Measurements from ENCODE around the gene ROPN1L.
A peak's percentile ranks its signal among the peaks of the same experiment; 100 is the strongest.
"Not testable (repeated sequence)": the region's sequence is repeated elsewhere in the genome, so short reads cannot be mapped to it uniquely, and the experiment has no call there.

ROPN1L gene

GRCh38 chr5:10441083-10441991 is at the start of gene ROPN1L:
Gene ROPN1L, plus strand, starts transcription at chr5:10441879. Its CDS starts 289 bp downstream, at chr5:10442168.
- peak within 1 kb of the TSS; percentile 70 for H3K4me3 ChIP-seq (ENCODE audit: low read depth, low read length)
- TF ChIP-seq, protein P1, sequence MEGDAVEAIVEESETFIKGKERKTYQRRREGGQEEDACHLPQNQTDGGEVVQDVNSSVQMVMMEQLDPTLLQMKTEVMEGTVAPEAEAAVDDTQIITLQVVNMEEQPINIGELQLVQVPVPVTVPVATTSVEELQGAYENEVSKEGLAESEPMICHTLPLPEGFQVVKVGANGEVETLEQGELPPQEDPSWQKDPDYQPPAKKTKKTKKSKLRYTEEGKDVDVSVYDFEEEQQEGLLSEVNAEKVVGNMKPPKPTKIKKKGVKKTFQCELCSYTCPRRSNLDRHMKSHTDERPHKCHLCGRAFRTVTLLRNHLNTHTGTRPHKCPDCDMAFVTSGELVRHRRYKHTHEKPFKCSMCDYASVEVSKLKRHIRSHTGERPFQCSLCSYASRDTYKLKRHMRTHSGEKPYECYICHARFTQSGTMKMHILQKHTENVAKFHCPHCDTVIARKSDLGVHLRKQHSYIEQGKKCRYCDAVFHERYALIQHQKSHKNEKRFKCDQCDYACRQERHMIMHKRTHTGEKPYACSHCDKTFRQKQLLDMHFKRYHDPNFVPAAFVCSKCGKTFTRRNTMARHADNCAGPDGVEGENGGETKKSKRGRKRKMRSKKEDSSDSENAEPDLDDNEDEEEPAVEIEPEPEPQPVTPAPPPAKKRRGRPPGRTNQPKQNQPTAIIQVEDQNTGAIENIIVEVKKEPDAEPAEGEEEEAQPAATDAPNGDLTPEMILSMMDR (IDR thresholded peaks at IDR 0.05; ENCODE audit: control insufficient read depth, extremely low read depth, insufficient read depth), result no peak
- no peak for DNase-seq (ENCODE audit: low read depth)

DNA sequence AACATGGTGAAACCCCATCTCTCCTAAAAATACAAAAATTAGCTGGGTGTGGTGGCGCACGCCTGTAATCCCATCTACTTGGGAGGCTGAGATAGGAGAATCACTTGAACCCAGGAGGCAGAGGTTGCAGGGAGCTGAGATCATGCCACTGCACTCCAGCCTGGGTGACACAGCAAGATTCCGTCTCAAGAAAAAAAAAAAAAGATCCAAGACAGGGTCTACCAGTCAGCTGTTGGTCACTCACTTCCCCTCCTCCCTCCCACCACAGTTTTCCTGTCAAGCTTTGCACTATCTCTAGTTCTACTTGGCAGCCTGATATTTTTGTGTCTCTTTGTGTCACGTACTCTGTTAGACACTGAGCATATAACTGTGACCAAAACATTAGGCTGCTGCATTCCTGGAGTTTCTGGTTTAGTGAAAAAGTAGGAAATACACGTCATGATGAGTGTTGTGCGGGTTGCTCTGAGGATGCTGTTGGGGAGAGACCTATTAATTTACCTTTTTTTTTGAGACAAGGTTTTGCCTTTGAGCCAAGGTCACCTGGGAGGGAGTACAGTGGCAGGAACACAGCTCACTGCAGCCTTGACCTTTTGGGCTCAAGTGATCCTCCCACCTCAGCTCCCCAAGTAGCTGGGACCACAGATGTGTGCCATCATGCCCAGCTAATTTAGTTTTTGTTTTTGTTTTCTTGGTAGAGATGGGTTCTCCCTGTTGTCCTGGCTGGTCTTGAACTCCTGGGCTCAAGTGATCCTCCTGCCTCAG is 48.9 kb upstream of the ROPN1L start:
- not testable (repeated sequence) for H3K4me3 ChIP-seq (ENCODE audit: low read depth, low read length); DNase-seq (ENCODE audit: low read depth)

DNA sequence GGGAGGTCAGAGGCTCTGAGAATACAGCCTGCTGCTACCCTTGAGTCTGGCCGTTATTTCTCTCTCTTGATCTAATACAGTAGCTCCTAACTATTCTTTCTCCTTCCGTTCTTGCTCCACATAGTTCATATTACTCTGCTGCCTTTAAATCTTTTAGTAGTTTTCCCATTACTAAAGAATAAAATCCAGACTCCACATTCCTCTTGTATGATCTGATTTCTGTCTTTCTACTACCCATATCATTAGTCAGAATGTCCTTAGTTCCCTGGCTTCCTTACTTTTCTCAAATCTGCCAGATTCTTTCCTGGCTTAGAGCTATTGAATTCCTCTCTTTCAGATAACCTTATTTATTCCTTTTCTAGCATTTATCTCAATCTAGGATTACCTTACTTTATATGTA is 48.2 kb upstream of the ROPN1L start:
- no peak overlapping the region for H3K4me3 ChIP-seq (ENCODE audit: low read depth, low read length)
- no peak for DNase-seq (ENCODE audit: low read depth)
- TF ChIP-seq, protein P1 (IDR thresholded peaks at IDR 0.05; ENCODE audit: control insufficient read depth, extremely low read depth, insufficient read depth), result no peak

- DNase-seq (ENCODE audit: low read depth), result no peak
- TF ChIP-seq, protein P1 (IDR thresholded peaks at IDR 0.05; ENCODE audit: control insufficient read depth, extremely low read depth, insufficient read depth), result no peak
- H3K4me3 ChIP-seq (ENCODE audit: low read depth, low read length), result no peak overlapping the region
Measured at GRCh38 chr5:10396552-10396951, 45.1 kb upstream of the ROPN1L start.

GRCh38 chr5:10399839-10400238 is 41.8 kb upstream of the ROPN1L start:
- no peak for DNase-seq (ENCODE audit: low read depth)
- H3K4me3 ChIP-seq (ENCODE audit: low read depth, low read length), result no peak overlapping the region
- TF ChIP-seq, protein P1 (IDR thresholded peaks at IDR 0.05; ENCODE audit: control insufficient read depth, extremely low read depth, insufficient read depth), result no peak

GRCh38 chr5:10400411-10400810 is 41.3 kb upstream of the ROPN1L start:
- TF ChIP-seq, protein P1 (IDR thresholded peaks at IDR 0.05; ENCODE audit: control insufficient read depth, extremely low read depth, insufficient read depth), result no peak
- no peak for DNase-seq (ENCODE audit: low read depth)
- no peak overlapping the region for H3K4me3 ChIP-seq (ENCODE audit: low read depth, low read length)

- H3K4me3 ChIP-seq (ENCODE audit: low read depth, low read length), result no peak overlapping the region
- TF ChIP-seq, protein P1 (IDR thresholded peaks at IDR 0.05; ENCODE audit: control insufficient read depth, extremely low read depth, insufficient read depth), result no peak
- no peak for DNase-seq (ENCODE audit: low read depth)
Measured at GRCh38 chr5:10400831-10401230, 40.8 kb upstream of the ROPN1L start.
